HCT116 (cell line): ENCODE results near the gene DPP10.

Experiments used
- CBX3 ChIP-seq: IDR thresholded peaks from 2 replicates; pipeline ENCODE4 v1.6.1; 2012; ENCODE audit warnings: low read depth
- EZH2 ChIP-seq: fragments of 200-600 bp; sonication (generic); IDR thresholded peaks from 2 replicates; pipeline ENCODE4 v1.6.1; 2017; ENCODE audit warnings: antibody characterized with exemption, mixed run types
- EZH2phosphoT487 ChIP-seq: fragments of 200-600 bp; IDR thresholded peaks from 2 replicates; pipeline ENCODE4 v1.6.1; 2018; ENCODE audit warnings: antibody characterized with exemption, borderline replicate concordance
- POLR2A ChIP-seq: IDR thresholded peaks from 2 replicates; pipeline ENCODE4 v1.7.0; 2011; ENCODE audit warnings: borderline replicate concordance; ENCODE audit not compliant: insufficient read depth, insufficient read length; ENCODE audit errors: extremely low read depth
- POLR2AphosphoS5 ChIP-seq: IDR thresholded peaks from 2 replicates; pipeline ENCODE4 v1.6.1; 2011; ENCODE audit warnings: mild to moderate bottlenecking, low read depth, low read length, moderate library complexity
- SIN3A ChIP-seq: IDR thresholded peaks from 2 replicates; pipeline ENCODE4 v1.6.1; 2012; ENCODE audit warnings: low read depth
- YY1 ChIP-seq: IDR thresholded peaks from 2 replicates; pipeline ENCODE4 v1.6.1; 2011; ENCODE audit warnings: low read length, low read depth, moderate library complexity, mild to moderate bottlenecking; ENCODE audit not compliant: insufficient replicate concordance; ENCODE audit errors: extremely low read depth
- ZNF274 ChIP-seq: fragments of 200-500 bp; sonication (Bioruptor generic); IDR thresholded peaks from 2 replicates; pipeline ENCODE4 v1.6.1; 2014; ENCODE audit warnings: mild to moderate bottlenecking, low read depth, low read length, inconsistent platforms
- TF ChIP-seq, protein P1 (sequence below), 3 experiments: fragments of 200-600 bp in 1 of 3; sonication (generic) in 1 of 3; IDR thresholded peaks in 2 of 3; conservative IDR thresholded peaks in 1 of 3; 2 replicates each; pipeline ENCODE4 v1.5.1; 2012 to 2017; ENCODE audit warnings: low read depth in 2 of 3, low read length in 2 of 3, antibody characterized with exemption in 1 of 3, borderline replicate concordance in 1 of 3, control low read depth in 1 of 3, mild to moderate bottlenecking in 1 of 3, mixed read lengths in 1 of 3, mixed run types in 1 of 3, moderate library complexity in 1 of 3; ENCODE audit not compliant: insufficient read depth in 1 of 3
- TF ChIP-seq, protein P2 (sequence below): IDR thresholded peaks from 2 replicates; pipeline ENCODE4 v1.6.1; 2011; ENCODE audit warnings: mild to moderate bottlenecking, low read length, moderate library complexity; ENCODE audit not compliant: insufficient replicate concordance; ENCODE audit errors: extremely low read depth
- TF ChIP-seq, protein P3 (sequence below): IDR thresholded peaks from 2 replicates; pipeline ENCODE4 v1.6.1; 2012

DNA sequence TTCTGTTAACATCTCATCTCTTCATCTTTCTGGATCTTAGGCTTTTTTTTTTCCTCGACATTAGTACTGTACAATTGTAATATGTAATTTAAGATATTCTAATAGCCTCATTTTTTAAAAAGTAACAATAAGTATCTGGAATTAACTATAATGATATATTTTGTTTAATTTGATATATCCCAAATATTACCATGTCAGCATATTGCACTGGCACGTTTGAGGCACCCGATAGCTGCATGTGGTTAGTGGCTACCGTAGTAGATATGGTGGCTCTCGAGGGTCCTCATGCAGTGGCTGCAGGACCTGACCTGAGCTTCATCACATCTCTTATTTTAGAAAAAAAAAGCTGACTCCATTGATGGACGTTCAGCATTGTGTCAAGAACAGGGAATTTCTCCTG, 371.9 kb downstream of the DPP10 start:
- TF ChIP-seq, protein P1, sequence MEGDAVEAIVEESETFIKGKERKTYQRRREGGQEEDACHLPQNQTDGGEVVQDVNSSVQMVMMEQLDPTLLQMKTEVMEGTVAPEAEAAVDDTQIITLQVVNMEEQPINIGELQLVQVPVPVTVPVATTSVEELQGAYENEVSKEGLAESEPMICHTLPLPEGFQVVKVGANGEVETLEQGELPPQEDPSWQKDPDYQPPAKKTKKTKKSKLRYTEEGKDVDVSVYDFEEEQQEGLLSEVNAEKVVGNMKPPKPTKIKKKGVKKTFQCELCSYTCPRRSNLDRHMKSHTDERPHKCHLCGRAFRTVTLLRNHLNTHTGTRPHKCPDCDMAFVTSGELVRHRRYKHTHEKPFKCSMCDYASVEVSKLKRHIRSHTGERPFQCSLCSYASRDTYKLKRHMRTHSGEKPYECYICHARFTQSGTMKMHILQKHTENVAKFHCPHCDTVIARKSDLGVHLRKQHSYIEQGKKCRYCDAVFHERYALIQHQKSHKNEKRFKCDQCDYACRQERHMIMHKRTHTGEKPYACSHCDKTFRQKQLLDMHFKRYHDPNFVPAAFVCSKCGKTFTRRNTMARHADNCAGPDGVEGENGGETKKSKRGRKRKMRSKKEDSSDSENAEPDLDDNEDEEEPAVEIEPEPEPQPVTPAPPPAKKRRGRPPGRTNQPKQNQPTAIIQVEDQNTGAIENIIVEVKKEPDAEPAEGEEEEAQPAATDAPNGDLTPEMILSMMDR (IDR thresholded peaks at IDR 0.05 in 2 of 3, conservative IDR thresholded peaks at IDR 0.05 in 1 of 3; ENCODE audit: borderline replicate concordance in 1 of 3, insufficient read depth in 1 of 3, low read depth in 2 of 3, low read length in 2 of 3): no peak
- TF ChIP-seq SIN3A (no peak), EZH2phosphoT487 (no peak), POLR2AphosphoS5 (no peak), ZNF274 (no peak), POLR2A (no peak), CBX3 (no peak), YY1 (no peak), EZH2 (no peak)
- TF ChIP-seq, protein P2, sequence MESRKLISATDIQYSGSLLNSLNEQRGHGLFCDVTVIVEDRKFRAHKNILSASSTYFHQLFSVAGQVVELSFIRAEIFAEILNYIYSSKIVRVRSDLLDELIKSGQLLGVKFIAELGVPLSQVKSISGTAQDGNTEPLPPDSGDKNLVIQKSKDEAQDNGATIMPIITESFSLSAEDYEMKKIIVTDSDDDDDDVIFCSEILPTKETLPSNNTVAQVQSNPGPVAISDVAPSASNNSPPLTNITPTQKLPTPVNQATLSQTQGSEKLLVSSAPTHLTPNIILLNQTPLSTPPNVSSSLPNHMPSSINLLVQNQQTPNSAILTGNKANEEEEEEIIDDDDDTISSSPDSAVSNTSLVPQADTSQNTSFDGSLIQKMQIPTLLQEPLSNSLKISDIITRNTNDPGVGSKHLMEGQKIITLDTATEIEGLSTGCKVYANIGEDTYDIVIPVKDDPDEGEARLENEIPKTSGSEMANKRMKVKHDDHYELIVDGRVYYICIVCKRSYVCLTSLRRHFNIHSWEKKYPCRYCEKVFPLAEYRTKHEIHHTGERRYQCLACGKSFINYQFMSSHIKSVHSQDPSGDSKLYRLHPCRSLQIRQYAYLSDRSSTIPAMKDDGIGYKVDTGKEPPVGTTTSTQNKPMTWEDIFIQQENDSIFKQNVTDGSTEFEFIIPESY: no peak
- TF ChIP-seq, protein P3, sequence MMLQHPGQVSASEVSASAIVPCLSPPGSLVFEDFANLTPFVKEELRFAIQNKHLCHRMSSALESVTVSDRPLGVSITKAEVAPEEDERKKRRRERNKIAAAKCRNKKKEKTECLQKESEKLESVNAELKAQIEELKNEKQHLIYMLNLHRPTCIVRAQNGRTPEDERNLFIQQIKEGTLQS: no peak
